ENCODE measurements around the gene DZIP1L.

Gene DZIP1L

GRCh38 chr3:138031536-138031935, 83.9 kb downstream of the DZIP1L start:
- no peak for DNase-seq

- no peak for DNase-seq
These were observed 84.6 kb downstream of the DZIP1L start for GRCh38 chr3:138030734-138031280.

GRCh38 chr3:138027821-138028220, 87.6 kb downstream of the DZIP1L start:
- no peak for DNase-seq

GRCh38 chr3:138025553-138025952, 89.9 kb downstream of the DZIP1L start:
- no peak for DNase-seq

- DNase-seq: no peak
These were observed 91.7 kb downstream of the DZIP1L start for GRCh38 chr3:138023754-138024153.

GRCh38 chr3:138019281-138020069, 95.9 kb downstream of the DZIP1L start:
- DNase-seq: no peak

- no peak for DNase-seq
These were observed 99.3 kb downstream of the DZIP1L start for GRCh38 chr3:138016065-138016464.

GRCh38 chr3:138012526-138012925, 102.9 kb downstream of the DZIP1L start:
- DNase-seq: no peak

Measured in NCI-H2227 treated with DMSO at 0.1 percent for 48 hours (cell line).